K562 (cell line): ENCODE measurements around the gene RHOBTB3. TPM values are rescaled to one million over a fixed set of nuclear protein-coding genes. Genes with fewer than 3 reads are reported as not detected.

ENCODE experiments used
- ATAC-seq: fragments of 200-7000 bp; cut with Tn5 transposase; 3 replicates; pipeline ENCODE4 v1.9.1; 2020; ENCODE audit warnings: moderate library complexity
- BruUV-seq: library from RNA; stranded (reverse); fragments of 400-500 nt; replicated peaks from 2 replicates; lab custom pipeline; 2021; lab: Mats Ljungman, UMichigan
- CTCF ChIA-PET: fragments of 300-600 bp; formaldehyde crosslinking; extraction: SDS; loops from one replicate; lab custom pipeline; 2021; ENCODE audit warnings: low intra/inter-chr PET ratio; lab: Yijun Ruan, JAX
- POLR2A ChIA-PET: fragments of 300-600, 350-650 bp; sonication (Branson Sonifier 250); formaldehyde crosslinking; extraction: SDS; loops from one replicate; lab custom pipeline; 2021; ENCODE audit warnings: antibody characterized with exemption, inconsistent platforms; lab: Yijun Ruan, JAX
- DNase-seq, 4 experiments: peaks; one replicate each; pipeline versions ENCODE4 v3.0.0 to v3.0.0-alpha.2; 2011 to 2018; ENCODE audit warnings: low spot score in 3 of 4, mixed read lengths in 3 of 4; ENCODE audit errors: extremely low read depth in 1 of 4
- FAIRE-seq: peaks from 2 replicates; lab custom pipeline; 2011; peaks lifted over from hg19 to GRCh38; lab: Jason Lieb, UNC
- H2AFZ ChIP-seq: 2 replicates; pipeline ENCODE4 v1.6.0; 2011; ENCODE audit warnings: low read depth, low read length, control low read depth, inconsistent platforms
- H3K27ac ChIP-seq: fragments of 200-600 bp; 3 replicates; pipeline ENCODE4 v1.8.0; 2011; ENCODE audit warnings: low read depth, mild to moderate bottlenecking, control low read depth, inconsistent platforms, low read length, moderate library complexity, mixed read lengths; ENCODE audit errors: extremely low read depth
- H3K27me3 ChIP-seq, 2 experiments: fragments of 300-600 bp in 1 of 2; 2 replicates in 1 of 2; 3 replicates in 1 of 2; pipeline versions ENCODE4 v1.6.0 to v1.8.0; 2011; ENCODE audit warnings: inconsistent platforms in 2 of 2, low read length in 2 of 2, mild to moderate bottlenecking in 1 of 2, mixed read lengths in 1 of 2, moderate library complexity in 1 of 2; ENCODE audit not compliant: control insufficient read depth in 2 of 2, insufficient read depth in 2 of 2
- H3K36me3 ChIP-seq: fragments of 300-600 bp; 3 replicates; pipeline ENCODE4 v1.8.0; 2011; ENCODE audit warnings: mild to moderate bottlenecking, low read length, inconsistent platforms; ENCODE audit not compliant: control insufficient read depth, insufficient read depth
- H3K4me1 ChIP-seq, 2 experiments: fragments of 200-600 bp in 1 of 2; replicated peaks in 1 of 2; 2 replicates in 1 of 2; 3 replicates in 1 of 2; pipeline versions ENCODE4 v1.5.1 to v1.8.0; 2011; ENCODE audit warnings: inconsistent platforms in 2 of 2, low read length in 2 of 2, mild to moderate bottlenecking in 1 of 2, mixed read lengths in 1 of 2, moderate library complexity in 1 of 2; ENCODE audit not compliant: control insufficient read depth in 2 of 2, insufficient read depth in 2 of 2
- H3K4me2 ChIP-seq: 2 replicates; pipeline ENCODE4 v1.6.1; 2011; ENCODE audit warnings: low read length, control low read depth, inconsistent platforms, mixed read lengths; ENCODE audit not compliant: insufficient read depth
- H3K4me3 ChIP-seq: fragments of 200-600 bp; sonication (generic), shearing (Covaris generic); 2 replicates; pipeline ENCODE4 v1.5.1; 2016; ENCODE audit warnings: control low read depth, inconsistent platforms
- H3K79me2 ChIP-seq: fragments of 200-600 bp; 3 replicates; pipeline ENCODE4 v1.8.0; 2011; ENCODE audit warnings: low read length, inconsistent platforms; ENCODE audit not compliant: control insufficient read depth, insufficient read depth
- H3K9ac ChIP-seq, 2 experiments: 2 replicates each; pipeline versions ENCODE4 v1.6.0 to v1.6.1; 2011; ENCODE audit warnings: low read depth in 2 of 2, low read length in 2 of 2, control low read depth in 1 of 2, inconsistent platforms in 1 of 2, mild to moderate bottlenecking in 1 of 2, mixed read lengths in 1 of 2; ENCODE audit not compliant: insufficient read depth in 1 of 2
- H3K9me1 ChIP-seq: one replicate; pipeline ENCODE4 v1.6.0; 2011; ENCODE audit warnings: inconsistent platforms, mild to moderate bottlenecking, low read length, moderate library complexity; ENCODE audit not compliant: control insufficient read depth, insufficient read depth
- H3K9me3 ChIP-seq: replicated peaks from 2 replicates; pipeline ENCODE4 v1.5.1; 2011; ENCODE audit warnings: low read depth, low read length, inconsistent platforms; ENCODE audit not compliant: control insufficient read depth, insufficient read depth
- H4K20me1 ChIP-seq: replicated peaks from 2 replicates; pipeline ENCODE4 v1.6.1; 2011; ENCODE audit warnings: low read length, inconsistent platforms, mixed read lengths; ENCODE audit not compliant: control insufficient read depth, insufficient read depth
- HBP1 ChIP-seq: fragments of 450-650 bp; formaldehyde crosslinking; IDR thresholded peaks from 2 replicates; pipeline ENCODE4 v1.4.0; 2022; ENCODE audit warnings: missing genetic modification characterization
- MAFG ChIP-seq: fragments of 450-650 bp; conservative IDR thresholded peaks from 2 replicates; pipeline ENCODE4 v1.6.1; 2016; ENCODE audit warnings: missing genetic modification characterization, missing compliant biosample characterization
- NCOA4 ChIP-seq: fragments of 450-650 bp; IDR thresholded peaks from 2 replicates; pipeline ENCODE4 v1.6.1; 2018; ENCODE audit warnings: mild to moderate bottlenecking; ENCODE audit not compliant: partially characterized antibody
- PRDM10 ChIP-seq: fragments of 450-650 bp; IDR thresholded peaks from 2 replicates; pipeline ENCODE4 v1.6.1; 2018; ENCODE audit not compliant: partially characterized antibody
- SMARCE1 ChIP-seq: fragments of 450-650 bp; IDR thresholded peaks from 2 replicates; pipeline ENCODE4 v1.7.1; 2016; ENCODE audit warnings: mild to moderate bottlenecking
- SRSF9 ChIP-seq: fragments of 200-400 bp; formaldehyde crosslinking; IDR thresholded peaks from 2 replicates; pipeline ENCODE4 v1.6.1; 2017; ENCODE audit warnings: low read depth, low read length, borderline replicate concordance
- THRB ChIP-seq: fragments of 450-650 bp; formaldehyde crosslinking; conservative IDR thresholded peaks from 2 replicates; pipeline ENCODE4 v1.4.0; 2022; ENCODE audit warnings: mild to moderate bottlenecking, missing genetic modification characterization
- TRIM28 ChIP-seq: fragments of 450-650 bp; IDR thresholded peaks from 2 replicates; pipeline ENCODE4 v1.6.1; 2017
- ZC3H11A ChIP-seq: IDR thresholded peaks from 2 replicates; pipeline ENCODE4 v1.6.1; 2012; ENCODE audit warnings: low read depth, low read length, improper control_type of control experiment
- ZNF518B ChIP-seq: fragments of 250-450 bp; sonication (Bioruptor Pico); IDR thresholded peaks from 2 replicates; pipeline ENCODE4 v1.5.0; 2021; ENCODE audit warnings: mild to moderate bottlenecking, moderate library complexity
- ZSCAN29 ChIP-seq: fragments of 450-650 bp; IDR thresholded peaks from 2 replicates; pipeline ENCODE4 v1.6.1; 2017
- WGBS: fragments of 100-300 bp; shearing (Covaris generic); methylation state at CpG from one replicate; pipeline ENCODE4 v1.1.6; 2016; ENCODE audit warnings: low coverage, mixed read lengths; ENCODE audit not compliant: insufficient coverage; ENCODE audit errors: missing lambda C conversion rate; 5-methylcytosine and 5-hydroxymethylcytosine counted together
- in situ Hi-C: fragments of 300-500 bp; cut with MboI; formaldehyde crosslinking; loops from 4 replicates; pipeline ENCODE4 v1.15.0; 2018; ENCODE audit warnings: inconsistent platforms, mixed read lengths
- intact Hi-C: fragments of 100-400 bp; cut with micrococcal nuclease; formaldehyde crosslinking; loops from 2 replicates; pipeline ENCODE4 v1.14.2; 2022
- polyA plus RNA-seq, 8 experiments: library from polyadenylated mRNA; depleted of rRNA in 4 of 8; stranded (reverse) in 5 of 8; unstranded in 3 of 8; fragments of >200 nt; fragmentation: Nextera tagmentation in 2 of 8; fragmentation: Illumina TruSeq in 1 of 8; extraction: Ambion mirVana in 2 of 8; extraction: Trizol in 1 of 8; gene quantifications; 2 replicates each; pipeline versions ENCODE4 v1.2.1 to v1.2.3, GENCODE V29; 2011 to 2014; ENCODE audit warnings: inconsistent platforms in 1 of 8, missing spikeins in 1 of 8
- total RNA-seq, 7 experiments: library from RNA; depleted of rRNA in 6 of 7; stranded (reverse); fragments of >200 nt in 6 of 7; fragmentation: Illumina TruSeq in 2 of 7; extraction: Trizol in 2 of 7; gene quantifications; 2 replicates each; pipeline versions ENCODE4 v1.2.1 to v1.2.3, GENCODE V29; 2011 to 2021; ENCODE audit warnings: low replicate concordance in 1 of 7

The RHOBTB3 gene
- total and polyA plus RNA-seq, 9 of the 15 experiments (the other 6 are each of a cell fraction or from before 2014, with no cell fraction given): 39.7 to 143 (median 115) TPM

GRCh38 chr5:95718203-95718602 is 12.9 kb upstream of the RHOBTB3 start (continued):
- TF ChIP-seq NCOA4: no peak
- TF ChIP-seq SMARCE1: peak; percentile 97
- TF ChIP-seq ZSCAN29: no peak
- peak; percentile 46; the same call in 1 of the 2 replicates for TF ChIP-seq TRIM28

GRCh38 chr5:95718738-95719137 is 12.4 kb upstream of the RHOBTB3 start:
- ATAC-seq (no peak), FAIRE-seq (no peak), DNase-seq (no peak)
- Histone ChIP-seq H3K9me3 (no peaks in the 10 kb centered on the region), H3K4me3 (no peak overlapping the region), H4K20me1 (no peaks in the 10 kb centered on the region), H3K36me3 (no peaks in the 10 kb centered on the region), H3K27me3 (no peaks in the 10 kb centered on the region), H3K4me1 (peaks cover 26 to 71% of the 10 kb centered on the region in 2 experiments), H3K9me1 (no peaks in the 10 kb centered on the region), H3K9ac (no peak overlapping the region), H3K4me2 (peak overlapping the region; percentile 6; the same call in 1 of the 2 replicates), H3K27ac (peak overlapping the region; percentile 27; the same call in 1 of the 3 replicates), H3K79me2 (peaks cover 4% of the 10 kb centered on the region; the same call in 2 of the 3 replicates), H2AFZ (peak overlapping the region; percentile 5)
- intact Hi-C loops (loop anchor here (10.0 kb wide), 1 partner anchor 1216 kb away; the partner anchor contains the start of gene LNPEP), in situ Hi-C loops (no loop called here)
- no TSS peak for BruUV-seq
- CTCF ChIA-PET: no interaction called here
- 15% methylated on average over 2 of the region's 2 CpGs for WGBS
- POLR2A ChIA-PET: interaction anchor here (1.4 kb wide), 1 partner anchor 16 kb away, joined by 6 read pairs; no protein-coding TSS in a partner anchor
- TF ChIP-seq HBP1 (CRISPR knock-in tag) (0 out of 2 replicates have a peak, but pooled peaks have one; percentile 16), SRSF9 (no peak), ZC3H11A (no peak), MAFG (tag) (no peak), THRB (CRISPR knock-in tag) (0 out of 2 replicates have a peak, but pooled peaks have one; percentile 32), ZNF518B (CRISPR knock-in tag) (0 out of 2 replicates have a peak, but pooled peaks have one; percentile 62), PRDM10 (peak; percentile 2)
